ENCODE results near the gene OPRL1. TPM values are rescaled to one million over a fixed set of nuclear protein-coding genes. Genes with fewer than 3 reads are reported as not detected.

Gene OPRL1
- total RNA-seq, 1 donor from 2014 or later: 10.2 TPM

DNA sequence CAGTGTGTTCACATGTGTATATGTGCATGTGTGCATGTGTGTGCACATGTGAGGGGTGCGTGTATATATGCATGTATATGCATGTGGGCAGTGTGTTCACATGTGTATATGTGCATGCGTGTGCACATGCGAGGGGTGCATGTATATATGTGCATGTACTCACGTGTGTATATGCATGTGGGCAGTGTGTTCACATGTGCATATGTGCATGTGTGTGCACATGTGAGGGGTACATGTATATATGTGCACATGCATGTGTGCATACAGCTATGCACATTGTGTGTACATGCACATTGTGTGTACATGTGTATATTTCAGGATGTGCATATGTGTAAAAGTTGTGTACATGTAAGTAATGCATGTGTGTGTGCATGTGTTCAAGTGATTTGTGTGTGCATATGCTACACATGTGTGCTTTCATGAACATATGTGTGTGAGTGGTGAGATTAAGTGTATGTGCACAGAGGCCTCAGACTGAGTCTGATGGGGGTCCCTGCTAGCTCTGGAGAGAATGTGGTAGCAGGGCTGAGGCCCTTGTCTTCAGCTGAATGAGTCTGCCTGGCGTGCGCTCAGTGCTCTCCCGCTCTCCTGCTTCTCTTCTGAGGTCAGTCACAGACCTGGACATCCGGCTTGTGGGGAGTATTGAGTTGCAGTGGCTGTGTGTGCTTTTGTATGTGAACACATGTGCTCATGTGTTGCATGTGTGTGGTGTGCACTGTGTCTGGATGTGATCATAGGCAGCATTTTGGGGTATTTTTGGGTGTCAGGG lies 64.4 kb downstream of the OPRL1 start:
- TF ChIP-seq, protein P1, sequence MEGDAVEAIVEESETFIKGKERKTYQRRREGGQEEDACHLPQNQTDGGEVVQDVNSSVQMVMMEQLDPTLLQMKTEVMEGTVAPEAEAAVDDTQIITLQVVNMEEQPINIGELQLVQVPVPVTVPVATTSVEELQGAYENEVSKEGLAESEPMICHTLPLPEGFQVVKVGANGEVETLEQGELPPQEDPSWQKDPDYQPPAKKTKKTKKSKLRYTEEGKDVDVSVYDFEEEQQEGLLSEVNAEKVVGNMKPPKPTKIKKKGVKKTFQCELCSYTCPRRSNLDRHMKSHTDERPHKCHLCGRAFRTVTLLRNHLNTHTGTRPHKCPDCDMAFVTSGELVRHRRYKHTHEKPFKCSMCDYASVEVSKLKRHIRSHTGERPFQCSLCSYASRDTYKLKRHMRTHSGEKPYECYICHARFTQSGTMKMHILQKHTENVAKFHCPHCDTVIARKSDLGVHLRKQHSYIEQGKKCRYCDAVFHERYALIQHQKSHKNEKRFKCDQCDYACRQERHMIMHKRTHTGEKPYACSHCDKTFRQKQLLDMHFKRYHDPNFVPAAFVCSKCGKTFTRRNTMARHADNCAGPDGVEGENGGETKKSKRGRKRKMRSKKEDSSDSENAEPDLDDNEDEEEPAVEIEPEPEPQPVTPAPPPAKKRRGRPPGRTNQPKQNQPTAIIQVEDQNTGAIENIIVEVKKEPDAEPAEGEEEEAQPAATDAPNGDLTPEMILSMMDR (IDR thresholded peaks at IDR 0.05; ENCODE audit: unreplicated experiment): no peak
- peaks cover 10% of the 10 kb centered on the region for H3K36me3 Mint-ChIP-seq (ENCODE audit: low read depth, unreplicated experiment)
- H3K27me3 Mint-ChIP-seq (ENCODE audit: unreplicated experiment): peaks cover 5% of the 10 kb centered on the region
- peak overlapping the region; percentile 39 for H3K4me3 Mint-ChIP-seq (ENCODE audit: unreplicated experiment)
- peak overlapping the region; percentile 33 for H3K27ac Mint-ChIP-seq (ENCODE audit: unreplicated experiment)
- H3K9me3 Mint-ChIP-seq (ENCODE audit: unreplicated experiment): no peaks in the 10 kb centered on the region
- H3K4me1 Mint-ChIP-seq (ENCODE audit: unreplicated experiment): peaks cover 3% of the 10 kb centered on the region
- no peak for DNase-seq (ENCODE audit: low spot score)

- Mint-ChIP-seq H3K9me3 (ENCODE audit: unreplicated experiment) (no peaks in the 10 kb centered on the region), H3K4me1 (ENCODE audit: unreplicated experiment) (peaks cover 3% of the 10 kb centered on the region), H3K27me3 (ENCODE audit: unreplicated experiment) (peaks cover 7% of the 10 kb centered on the region), H3K27ac (ENCODE audit: unreplicated experiment) (no peak overlapping the region), H3K4me3 (ENCODE audit: unreplicated experiment) (no peak overlapping the region), H3K36me3 (ENCODE audit: low read depth, unreplicated experiment) (peaks cover 14% of the 10 kb centered on the region)
- TF ChIP-seq, protein P1 (IDR thresholded peaks at IDR 0.05; ENCODE audit: unreplicated experiment): peak; percentile 21
- no peak for DNase-seq (ENCODE audit: low spot score)
Observed at GRCh38 chr20:64145458-64146300, 65.8 kb downstream of the OPRL1 start.

DNA sequence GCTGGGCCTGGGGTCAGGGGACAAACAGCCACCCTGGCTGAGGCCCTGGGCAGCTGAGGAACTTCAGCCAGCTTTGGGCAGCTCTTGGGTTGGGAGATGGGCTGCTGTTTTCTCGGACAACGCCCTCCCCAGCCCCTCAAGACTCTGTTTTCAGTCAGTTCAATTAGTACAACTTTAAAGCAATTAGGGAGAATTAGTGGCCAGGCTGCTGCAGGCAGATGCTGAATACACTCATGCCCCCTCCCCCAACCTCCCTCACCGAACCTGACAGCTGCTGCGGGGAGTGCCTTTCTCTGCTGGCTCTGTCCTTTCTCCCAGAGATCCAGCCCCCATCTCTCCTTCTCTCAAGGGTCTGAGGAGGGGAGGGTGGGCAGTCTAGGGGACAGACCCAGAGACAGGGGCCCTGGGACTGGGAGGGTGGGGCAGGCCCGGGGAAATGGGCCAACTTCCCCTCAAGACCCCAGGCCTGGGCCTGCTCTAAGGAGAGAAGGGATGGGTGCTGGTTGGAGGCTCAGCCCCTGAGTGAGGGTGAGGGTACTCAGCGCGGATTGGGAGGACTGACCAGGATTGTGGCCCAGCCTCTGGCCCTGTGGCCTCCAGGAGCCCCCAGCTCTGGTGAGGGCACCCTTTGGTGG lies 66.5 kb downstream of the OPRL1 start:
- Mint-ChIP-seq H3K4me1 (ENCODE audit: unreplicated experiment) (peaks cover 3% of the 10 kb centered on the region), H3K4me3 (ENCODE audit: unreplicated experiment) (no peak overlapping the region), H3K36me3 (ENCODE audit: low read depth, unreplicated experiment) (peaks cover 17% of the 10 kb centered on the region), H3K9me3 (ENCODE audit: unreplicated experiment) (no peaks in the 10 kb centered on the region), H3K27ac (ENCODE audit: unreplicated experiment) (no peak overlapping the region), H3K27me3 (ENCODE audit: unreplicated experiment) (peaks cover 11% of the 10 kb centered on the region)
- TF ChIP-seq, protein P1 (IDR thresholded peaks at IDR 0.05; ENCODE audit: unreplicated experiment): no peak
- DNase-seq (ENCODE audit: low spot score): no peak

DNA sequence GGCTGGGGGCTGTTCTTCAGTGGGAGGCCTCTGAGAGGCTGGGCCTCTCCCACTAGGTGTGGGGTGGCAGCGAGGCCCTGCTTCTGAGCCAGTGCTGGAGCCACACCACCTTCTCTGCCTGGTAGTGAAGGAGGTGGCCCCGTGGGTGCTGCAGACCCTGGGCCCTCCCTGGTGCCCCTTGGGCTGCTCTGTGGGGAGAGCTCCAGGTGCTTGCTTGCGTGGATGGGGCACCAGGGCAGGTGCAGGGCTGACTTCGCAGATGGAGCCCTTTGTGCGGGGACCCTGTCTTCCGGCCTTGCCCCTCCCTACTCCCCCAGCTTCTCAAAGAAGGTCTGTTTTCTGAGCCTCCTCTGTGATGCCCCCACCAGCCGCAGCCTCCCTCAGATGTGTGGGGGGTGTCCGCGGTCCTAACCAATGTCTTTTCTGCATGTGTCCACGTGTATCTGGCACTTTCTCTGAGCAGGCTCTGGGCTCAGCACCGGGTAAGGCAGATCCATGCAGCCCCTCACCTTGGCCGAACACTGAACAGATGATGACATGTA lies 67.1 kb downstream of the OPRL1 start:
- H3K4me3 Mint-ChIP-seq (ENCODE audit: unreplicated experiment): no peak overlapping the region
- no peaks in the 10 kb centered on the region for H3K9me3 Mint-ChIP-seq (ENCODE audit: unreplicated experiment)
- DNase-seq (ENCODE audit: low spot score): no peak
- peaks cover 5% of the 10 kb centered on the region for H3K4me1 Mint-ChIP-seq (ENCODE audit: unreplicated experiment)
- H3K27me3 Mint-ChIP-seq (ENCODE audit: unreplicated experiment): peaks cover 11% of the 10 kb centered on the region
- TF ChIP-seq, protein P1 (IDR thresholded peaks at IDR 0.05; ENCODE audit: unreplicated experiment): no peak
- H3K27ac Mint-ChIP-seq (ENCODE audit: unreplicated experiment): no peak overlapping the region
- H3K36me3 Mint-ChIP-seq (ENCODE audit: low read depth, unreplicated experiment): peaks cover 17% of the 10 kb centered on the region

Measured in endothelial cell (in vitro differentiated cells).